Measurements from ENCODE around the gene RBMS3. TPM values are rescaled to one million over a fixed set of nuclear protein-coding genes. Genes with fewer than 3 reads are reported as not detected.

Gene RBMS3
- total RNA-seq, 1 experiment from 2014 or later, result 1.3 TPM

DNA sequence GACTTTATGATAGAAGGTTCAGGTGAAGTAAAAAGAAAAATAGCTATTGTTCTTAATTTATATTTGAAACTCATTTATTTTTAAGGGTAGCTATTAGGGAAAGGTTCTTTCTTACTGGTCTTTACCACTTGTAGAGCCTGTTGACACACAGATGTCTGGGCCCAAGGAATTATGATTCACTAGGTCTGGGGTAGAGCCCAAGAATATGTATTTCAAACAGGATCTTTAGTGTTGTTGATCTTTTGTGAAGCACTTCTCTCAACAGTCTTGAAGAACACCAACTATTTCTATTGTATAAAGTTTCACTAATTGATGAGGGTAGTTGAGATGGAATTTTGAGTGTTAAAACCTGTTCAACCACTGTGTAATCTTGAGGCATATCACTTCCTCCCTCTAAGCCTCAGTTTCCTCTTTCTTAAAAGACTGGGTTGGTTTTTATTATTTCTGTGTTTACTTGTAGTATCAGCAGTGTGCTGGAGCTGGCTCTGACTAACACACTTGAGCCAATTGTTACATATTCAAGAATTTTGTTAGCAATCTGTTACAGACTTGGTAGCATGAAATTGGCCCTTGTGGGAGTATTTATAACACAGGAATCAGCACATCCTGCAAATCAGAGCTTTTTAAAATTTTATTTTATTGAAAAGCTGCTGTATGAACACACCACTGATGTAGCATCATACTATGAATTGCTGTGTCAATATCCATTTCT lies 155.9 kb downstream of the RBMS3 start:
- peaks cover 11% of the 10 kb centered on the region for H3K4me1 Mint-ChIP-seq (ENCODE audit: low read depth, unreplicated experiment)
- TF ChIP-seq CTCF (IDR thresholded peaks at IDR 0.05; ENCODE audit: unreplicated experiment), result no peak
- no peaks in the 10 kb centered on the region for H3K36me3 Mint-ChIP-seq (ENCODE audit: insufficient read depth, unreplicated experiment)
- DNase-seq, result no peak
- H3K4me3 Mint-ChIP-seq (ENCODE audit: low read depth, unreplicated experiment), result no peak overlapping the region
- H3K9me3 Mint-ChIP-seq (ENCODE audit: low read depth, unreplicated experiment), result peaks cover 3% of the 10 kb centered on the region
- H3K27me3 Mint-ChIP-seq (ENCODE audit: unreplicated experiment), result no peaks in the 10 kb centered on the region
- no TSS peak for BruUV-seq (replicated peaks)
- CTCF ChIA-PET, result no interaction called here
- intact Hi-C loops (cut with micrococcal nuclease; ENCODE audit: unreplicated experiment), result no loop called here
- H3K27ac Mint-ChIP-seq (ENCODE audit: unreplicated experiment), result no peak overlapping the region

GRCh38 chr3:29438580-29438979 lies 157.7 kb downstream of the RBMS3 start:
- TF ChIP-seq CTCF (IDR thresholded peaks at IDR 0.05; ENCODE audit: unreplicated experiment), result no peak
- Mint-ChIP-seq H3K4me1 (ENCODE audit: low read depth, unreplicated experiment) (peaks cover 11% of the 10 kb centered on the region), H3K36me3 (ENCODE audit: insufficient read depth, unreplicated experiment) (no peaks in the 10 kb centered on the region), H3K27me3 (ENCODE audit: unreplicated experiment) (no peaks in the 10 kb centered on the region), H3K4me3 (ENCODE audit: low read depth, unreplicated experiment) (no peak overlapping the region), H3K9me3 (ENCODE audit: low read depth, unreplicated experiment) (peaks cover 5% of the 10 kb centered on the region), H3K27ac (ENCODE audit: unreplicated experiment) (no peak overlapping the region)
- intact Hi-C loops (cut with micrococcal nuclease; ENCODE audit: unreplicated experiment), result no loop called here
- no TSS peak for BruUV-seq (replicated peaks)
- CTCF ChIA-PET, result no interaction called here
- no peak for DNase-seq

GRCh38 chr3:29440413-29441305 lies 159.8 kb downstream of the RBMS3 start:
- H3K4me1 Mint-ChIP-seq (ENCODE audit: low read depth, unreplicated experiment), result peaks cover 11% of the 10 kb centered on the region
- H3K27ac Mint-ChIP-seq (ENCODE audit: unreplicated experiment), result no peak overlapping the region
- CTCF ChIA-PET, result no interaction called here
- no peaks in the 10 kb centered on the region for H3K36me3 Mint-ChIP-seq (ENCODE audit: insufficient read depth, unreplicated experiment)
- H3K27me3 Mint-ChIP-seq (ENCODE audit: unreplicated experiment), result no peaks in the 10 kb centered on the region
- H3K9me3 Mint-ChIP-seq (ENCODE audit: low read depth, unreplicated experiment), result peaks cover 9% of the 10 kb centered on the region
- no peak for TF ChIP-seq CTCF (IDR thresholded peaks at IDR 0.05; ENCODE audit: unreplicated experiment)
- intact Hi-C loops (cut with micrococcal nuclease; ENCODE audit: unreplicated experiment), result no loop called here
- peak overlapping the region; percentile 54 for H3K4me3 Mint-ChIP-seq (ENCODE audit: low read depth, unreplicated experiment)
- DNase-seq, result no peak
- BruUV-seq (replicated peaks), result no TSS peak

GRCh38 chr3:29441422-29441821 lies 160.6 kb downstream of the RBMS3 start:
- CTCF ChIA-PET, result no interaction called here
- intact Hi-C loops (cut with micrococcal nuclease; ENCODE audit: unreplicated experiment), result no loop called here

More at GRCh38 chr3:29441422-29441821, 160.6 kb downstream of the RBMS3 start:
- H3K4me1 Mint-ChIP-seq (ENCODE audit: low read depth, unreplicated experiment), result peaks cover 11% of the 10 kb centered on the region
- H3K36me3 Mint-ChIP-seq (ENCODE audit: insufficient read depth, unreplicated experiment), result no peaks in the 10 kb centered on the region
- DNase-seq, result no peak
- peaks cover 9% of the 10 kb centered on the region for H3K9me3 Mint-ChIP-seq (ENCODE audit: low read depth, unreplicated experiment)
- no peaks in the 10 kb centered on the region for H3K27me3 Mint-ChIP-seq (ENCODE audit: unreplicated experiment)
- no peak overlapping the region for H3K4me3 Mint-ChIP-seq (ENCODE audit: low read depth, unreplicated experiment)
- BruUV-seq (replicated peaks), result no TSS peak
- no peak overlapping the region for H3K27ac Mint-ChIP-seq (ENCODE audit: unreplicated experiment)
- no peak for TF ChIP-seq CTCF (IDR thresholded peaks at IDR 0.05; ENCODE audit: unreplicated experiment)
